ENCODE data around the gene METTL8. TPM values are rescaled to one million over a fixed set of nuclear protein-coding genes. Genes with fewer than 3 reads are reported as not detected.

METTL8 gene
- total RNA-seq, 4 donors from 2014 or later: 17.9 to 51.4 (median 35.4) TPM

GRCh38 chr2:171341394-171342066 lies 92.3 kb downstream of the METTL8 start:
- no peaks in the 10 kb centered on the region for H3K27me3 ChIP-seq
- H3K36me3 ChIP-seq: no peaks in the 10 kb centered on the region
- H3K27ac ChIP-seq: no peak overlapping the region
- no peaks in the 10 kb centered on the region for H3K9me3 ChIP-seq
- intact Hi-C loops (cut with DNase I): no loop called here
- 93% methylated on average over 7 of the region's 7 CpGs for WGBS, 2 donors
- H3K4me1 ChIP-seq: no peaks in the 10 kb centered on the region
- TF ChIP-seq POLR2A (IDR thresholded peaks at IDR 0.05) (no peak), CTCF (IDR thresholded peaks at IDR 0.05) (no peak)
- H3K4me3 ChIP-seq: no peak overlapping the region
- no peak for DNase-seq

- 70 to 85% methylated on average over 1 of the region's 1 CpG for WGBS, 2 donors
- no peak overlapping the region for H3K4me3 ChIP-seq
- no peak overlapping the region for H3K27ac ChIP-seq
- H3K36me3 ChIP-seq: peaks cover 0 to 13% (median 0%) of the 10 kb centered on the region in 3 donors
- H3K4me1 ChIP-seq: peaks cover 0 to 12% (median 0%) of the 10 kb centered on the region in 3 donors
- H3K27me3 ChIP-seq: no peaks in the 10 kb centered on the region
- DNase-seq: no peak
- intact Hi-C loops (cut with DNase I): no loop called here
- TF ChIP-seq CTCF (IDR thresholded peaks at IDR 0.05): no peak
- TF ChIP-seq POLR2A (IDR thresholded peaks at IDR 0.05): no peak
- H3K9me3 ChIP-seq: no peaks in the 10 kb centered on the region
These were observed 98.8 kb downstream of the METTL8 start for GRCh38 chr2:171334946-171335345.

GRCh38 chr2:171334171-171334570 lies 99.6 kb downstream of the METTL8 start:
- WGBS, 2 donors: 90 to 94% methylated on average over 2 of the region's 2 CpGs
- Histone ChIP-seq H3K9me3 (no peaks in the 10 kb centered on the region), H3K4me3 (no peak overlapping the region), H3K27me3 (no peaks in the 10 kb centered on the region), H3K36me3 (peaks cover 0 to 16% (median 0%) of the 10 kb centered on the region in 3 donors), H3K27ac (no peak overlapping the region), H3K4me1 (peaks cover 0 to 12% (median 0%) of the 10 kb centered on the region in 3 donors)
- DNase-seq: no peak
- TF ChIP-seq CTCF (IDR thresholded peaks at IDR 0.05) (no peak), POLR2A (IDR thresholded peaks at IDR 0.05) (no peak)
- intact Hi-C loops (cut with DNase I): no loop called here

GRCh38 chr2:171330155-171330956 lies 103.4 kb downstream of the METTL8 start:
- Histone ChIP-seq H3K27me3 (no peaks in the 10 kb centered on the region), H3K9me3 (no peaks in the 10 kb centered on the region), H3K27ac (no peak overlapping the region), H3K4me3 (no peak overlapping the region), H3K4me1 (peaks cover 0 to 12% (median 0%) of the 10 kb centered on the region in 3 donors), H3K36me3 (peaks cover 0 to 28% (median 0%) of the 10 kb centered on the region in 3 donors)
- TF ChIP-seq POLR2A (IDR thresholded peaks at IDR 0.05) (no peak), CTCF (IDR thresholded peaks at IDR 0.05) (no peak)
- WGBS, 2 donors: 65 to 68% methylated on average over 5 of the region's 5 CpGs
- intact Hi-C loops (cut with DNase I): no loop called here
- no peak for DNase-seq

GRCh38 chr2:171327043-171327496 lies 106.7 kb downstream of the METTL8 start:
- no peak for DNase-seq
- H3K36me3 ChIP-seq: peaks cover 0 to 51% (median 3%) of the 10 kb centered on the region in 3 donors
- no peak overlapping the region for H3K4me3 ChIP-seq
- peaks cover 0 to 12% (median 0%) of the 10 kb centered on the region in 3 donors for H3K4me1 ChIP-seq
- no peak overlapping the region for H3K27ac ChIP-seq
- 76 to 86% methylated on average over 4 of the region's 4 CpGs for WGBS, 2 donors
- no peaks in the 10 kb centered on the region for H3K27me3 ChIP-seq
- no peak for TF ChIP-seq CTCF (IDR thresholded peaks at IDR 0.05)
- TF ChIP-seq POLR2A (IDR thresholded peaks at IDR 0.05): no peak
- H3K9me3 ChIP-seq: no peaks in the 10 kb centered on the region
- intact Hi-C loops (cut with DNase I): no loop called here
